ENCODE data around the gene SLC9A9.

The SLC9A9 gene

DNA sequence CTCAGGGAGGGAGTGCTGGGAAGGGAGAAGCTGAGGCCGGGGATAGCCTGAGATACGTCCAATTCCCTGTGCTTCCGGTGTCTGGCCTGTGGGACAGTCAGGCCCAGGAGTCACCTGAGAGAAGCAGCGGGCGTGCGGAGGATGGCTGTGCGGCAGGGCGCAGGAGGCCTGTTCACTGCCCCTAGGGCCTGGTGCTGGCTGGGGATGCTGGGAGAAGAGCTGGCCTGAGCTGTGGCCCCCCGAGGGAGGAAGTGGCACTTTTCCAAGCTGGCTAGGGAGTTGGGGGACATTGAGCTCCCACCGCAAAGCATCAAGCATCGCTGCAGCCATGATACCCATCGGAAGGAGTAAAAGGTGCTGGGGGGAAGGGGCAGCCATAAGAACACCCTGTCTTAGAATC, 619.9 kb downstream of the SLC9A9 start:
- DNase-seq, result no peak

- DNase-seq, result no peak
Observed at GRCh38 chr3:143226678-143227291, 621.5 kb downstream of the SLC9A9 start.

DNA sequence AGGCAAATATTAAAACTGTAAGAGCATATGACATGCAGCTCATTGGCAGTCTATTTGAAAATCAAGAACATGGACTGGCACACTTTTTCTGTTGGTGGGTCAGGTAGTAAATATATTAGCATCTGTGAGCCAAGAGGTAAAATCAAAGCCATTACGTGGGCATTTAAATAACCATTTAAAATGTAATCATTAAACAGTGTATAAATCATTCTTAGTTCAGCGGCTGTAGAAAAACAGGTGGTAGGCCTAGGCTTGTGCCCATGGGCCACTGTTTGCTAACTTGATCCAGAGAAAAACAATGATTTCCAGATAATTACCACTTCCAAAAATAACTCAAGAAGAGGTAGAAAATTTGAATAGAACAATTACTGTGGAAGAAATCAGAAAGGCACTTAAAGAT, 623.6 kb downstream of the SLC9A9 start:
- no peak for DNase-seq

- DNase-seq, result no peak
Observed at GRCh38 chr3:143222981-143223380, 625.3 kb downstream of the SLC9A9 start.

GRCh38 chr3:143222505-143222904, 625.8 kb downstream of the SLC9A9 start:
- no peak for DNase-seq

GRCh38 chr3:143221446-143221845, 626.8 kb downstream of the SLC9A9 start:
- DNase-seq, result no peak

- DNase-seq, result no peak
Observed at GRCh38 chr3:143220741-143221140, 627.5 kb downstream of the SLC9A9 start.

GRCh38 chr3:143218166-143218835, 630.0 kb downstream of the SLC9A9 start:
- DNase-seq, result no peak

DNA sequence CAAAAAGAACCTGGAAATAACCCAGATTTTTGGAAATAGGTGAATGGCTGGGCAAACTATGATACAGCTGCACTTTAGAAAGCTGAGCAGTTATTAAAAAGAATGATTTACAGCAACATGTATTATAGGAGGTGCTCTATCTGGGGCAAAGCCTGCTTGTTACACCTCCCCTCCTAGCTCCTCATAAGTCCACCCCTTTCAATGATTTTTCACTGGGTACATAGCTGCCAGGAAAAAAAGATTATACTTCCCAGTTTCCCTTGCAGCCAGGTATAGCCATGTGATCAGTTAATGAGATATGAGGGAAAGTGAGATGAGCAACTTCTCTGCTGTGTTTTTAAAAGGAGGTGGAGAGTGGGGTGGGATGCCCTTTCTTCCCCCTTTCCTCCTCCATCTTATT, 631.0 kb downstream of the SLC9A9 start:
- no peak for DNase-seq

DNA sequence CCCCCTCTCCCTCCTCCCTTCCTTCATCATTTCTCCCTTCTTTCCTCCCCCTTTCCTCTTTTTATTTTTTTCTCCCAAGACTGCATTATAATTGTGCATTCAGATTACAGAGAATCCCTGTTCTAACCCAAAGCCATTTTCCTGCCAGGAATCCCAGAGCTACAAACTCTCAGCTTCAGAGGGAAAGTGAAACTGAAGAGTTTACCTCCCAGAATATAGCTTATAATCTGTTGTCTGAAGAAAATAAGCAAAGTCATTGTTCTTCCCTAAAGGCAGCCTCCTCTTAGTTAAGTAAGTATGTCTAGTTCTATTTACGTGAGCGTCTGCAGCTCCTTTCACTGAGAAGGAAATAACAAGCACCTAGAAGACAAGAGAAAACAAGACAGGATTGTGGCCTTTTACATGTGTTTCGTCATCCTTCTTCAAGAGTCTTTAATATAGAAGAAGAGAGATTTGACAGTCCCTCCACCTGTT, 631.5 kb downstream of the SLC9A9 start:
- no peak for DNase-seq

Measured in activated effector memory CD4-positive, alpha-beta T cell treated with Interleukin-2 at 50 U/mL for 16 hours (primary cell).